H1 (cell line): Measurements from ENCODE around the gene INHBC. TPM values are rescaled to one million over a fixed set of nuclear protein-coding genes. Genes with fewer than 3 reads are reported as not detected.

Experiments
- BACH1 ChIP-seq: IDR thresholded peaks from 2 replicates; pipeline ENCODE4 v1.6.1; 2012; ENCODE audit warnings: low read length, improper control_type of control experiment
- BCL11A ChIP-seq, 2 experiments: IDR thresholded peaks; one replicate each; pipeline ENCODE4 v1.6.1; 2011; ENCODE audit warnings: low read depth in 2 of 2, low read length in 2 of 2, mild to moderate bottlenecking in 2 of 2
- CBX5 ChIP-seq: fragments of 300-800, 300-1000 bp; sonication (generic); IDR thresholded peaks from 2 replicates; pipeline ENCODE4 v1.7.1; 2016; ENCODE audit warnings: antibody characterized with exemption, low read length, low read depth
- CTBP2 ChIP-seq: IDR thresholded peaks from 2 replicates; pipeline ENCODE4 v1.7.0; 2011; ENCODE audit warnings: borderline replicate concordance, mild to moderate bottlenecking, moderate library complexity, mixed read lengths, low read length; ENCODE audit not compliant: insufficient read depth, insufficient read length
- GABPA ChIP-seq: IDR thresholded peaks from 2 replicates; pipeline ENCODE4 v1.6.1; 2011; ENCODE audit warnings: mild to moderate bottlenecking, low read length, moderate library complexity, borderline replicate concordance; ENCODE audit not compliant: insufficient read depth
- HDAC2 ChIP-seq, 2 experiments: fragments of 300-600 bp in 1 of 2; sonication (generic) in 1 of 2; IDR thresholded peaks; 2 replicates each; pipeline ENCODE4 v1.6.1; 2011 to 2012; ENCODE audit warnings: low read depth in 2 of 2, low read length in 2 of 2, mild to moderate bottlenecking in 2 of 2, moderate library complexity in 2 of 2, borderline replicate concordance in 1 of 2, inconsistent platforms in 1 of 2
- HDAC6 ChIP-seq: IDR thresholded peaks from one replicate; pipeline ENCODE4 v1.7.1; 2012; ENCODE audit warnings: low read depth, mild to moderate bottlenecking, inconsistent platforms, low read length, moderate library complexity
- JUND ChIP-seq: IDR thresholded peaks from 2 replicates; pipeline ENCODE4 v1.6.1; 2011; ENCODE audit warnings: mild to moderate bottlenecking, improper control_type of control experiment, low read length
- KDM1A ChIP-seq: fragments of 200-600, 300-600 bp; sonication (generic); IDR thresholded peaks from 2 replicates; pipeline ENCODE4 v1.7.1; 2016; ENCODE audit warnings: mild to moderate bottlenecking, low read length, borderline replicate concordance
- KDM4A ChIP-seq: IDR thresholded peaks from one replicate; pipeline ENCODE4 v1.7.1; 2012; ENCODE audit warnings: low read depth, mild to moderate bottlenecking, moderate library complexity, low read length, inconsistent platforms; ENCODE audit not compliant: severe bottlenecking
- KDM5A ChIP-seq: fragments of 200-600 bp; IDR thresholded peaks from 2 replicates; pipeline ENCODE4 v1.7.1; 2012; ENCODE audit warnings: mild to moderate bottlenecking, low read length, inconsistent platforms, mixed read lengths
- NANOG ChIP-seq: IDR thresholded peaks from 2 replicates; pipeline ENCODE4 v1.6.1; 2011; ENCODE audit warnings: low read length, low read depth, mild to moderate bottlenecking, inconsistent platforms; ENCODE audit not compliant: insufficient read depth, poor library complexity, severe bottlenecking
- PHF8 ChIP-seq: fragments of 200-600 bp; sonication (generic); conservative IDR thresholded peaks from 2 replicates; pipeline ENCODE4 v1.7.1; 2012; ENCODE audit warnings: low read depth, mild to moderate bottlenecking, inconsistent platforms, low read length, moderate library complexity
- POLR2A ChIP-seq, 2 experiments: IDR thresholded peaks; 1 replicate in 1 of 2; 2 replicates in 1 of 2; pipeline ENCODE4 v1.6.1; 2011; ENCODE audit warnings: low read depth in 2 of 2, low read length in 2 of 2, mild to moderate bottlenecking in 2 of 2; ENCODE audit errors: control extremely low read depth in 1 of 2
- RNF2 ChIP-seq: fragments of 200-900, 300-1000 bp; sonication (generic); IDR thresholded peaks from 2 replicates; pipeline ENCODE4 v1.7.1; 2016; ENCODE audit warnings: borderline replicate concordance, low read depth, mild to moderate bottlenecking, antibody characterized with exemption, low read length; ENCODE audit not compliant: poor library complexity, severe bottlenecking; ENCODE audit errors: missing control alignments
- SP1 ChIP-seq: IDR thresholded peaks from 2 replicates; pipeline ENCODE4 v1.6.1; 2011; ENCODE audit warnings: low read depth, low read length
- SRF ChIP-seq: IDR thresholded peaks from 2 replicates; pipeline ENCODE4 v1.6.1; 2011; ENCODE audit warnings: mild to moderate bottlenecking, low read depth, low read length, moderate library complexity
- TCF12 ChIP-seq: IDR thresholded peaks from 2 replicates; pipeline ENCODE4 v1.6.1; 2011; ENCODE audit warnings: low read depth, mild to moderate bottlenecking, low read length
- polyA plus RNA-seq, 7 experiments: library from polyadenylated mRNA; depleted of rRNA in 3 of 7; stranded (reverse) in 5 of 7; unstranded in 2 of 7; fragments of >200 nt in 5 of 7; fragments of 200-250 nt in 2 of 7; gene quantifications; 1 replicate in 5 of 7; 2 replicates in 1 of 7; 4 replicates in 1 of 7; pipeline versions ENCODE4 v1.2.1 to v1.2.3, GENCODE V29; 2011 to 2013; ENCODE audit warnings: missing spikeins in 2 of 7, mixed read lengths in 2 of 7
- total RNA-seq: library from RNA; stranded (reverse); fragmentation: NEBNext Ultra II Directional; extraction: Animal tissue kit (Norgen Biotek cat#: 25700); gene quantifications from 2 replicates; pipeline ENCODE4 v1.2.1, GENCODE V29; 2021

INHBC gene
- total and polyA plus RNA-seq, 2 of the 8 experiments (the other 6 are each of a cell fraction or from before 2014, with no cell fraction given) = 0.15 TPM; not detected in 1

DNA sequence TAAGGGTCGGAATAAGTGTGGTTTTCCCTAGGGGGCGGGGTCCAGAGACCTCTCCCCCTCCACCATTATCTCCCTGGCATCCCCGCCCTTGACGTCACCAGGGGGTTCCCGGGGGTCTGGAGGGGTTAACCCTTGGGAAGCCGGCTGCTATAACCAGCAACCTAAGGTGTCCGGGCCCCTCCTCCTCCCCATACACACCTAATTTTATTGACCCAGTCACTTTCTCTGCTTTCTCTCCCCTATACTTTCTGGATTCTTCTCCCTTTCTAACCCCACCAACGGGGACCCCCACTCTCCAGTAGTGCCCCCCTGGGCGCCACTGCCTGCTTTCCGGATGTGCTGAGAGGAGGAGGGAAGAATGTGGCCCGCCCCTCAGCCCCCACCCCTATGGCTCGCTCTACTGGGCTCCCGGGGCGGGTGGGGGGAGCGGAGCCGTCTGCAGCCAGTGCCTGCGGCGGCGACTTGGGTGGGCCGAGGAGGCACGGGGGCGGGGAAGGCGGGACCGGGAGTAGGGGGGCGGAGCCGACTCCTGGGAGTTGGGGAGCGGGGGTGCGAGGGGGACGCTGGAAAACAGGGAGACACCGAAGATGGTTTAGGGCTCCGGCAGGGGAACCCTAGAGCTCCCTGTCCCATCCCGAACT, 26.8 kb downstream of the INHBC start (continued):
- TF ChIP-seq GABPA = no peak
- TF ChIP-seq NANOG = no peak
- no peak for TF ChIP-seq HDAC2 (IDR thresholded peaks at IDR 0.05; ENCODE audit: borderline replicate concordance in 1 of 2, low read depth in 2 of 2, low read length in 2 of 2)
- TF ChIP-seq CTBP2 = peak; percentile 41
- no peak for TF ChIP-seq BCL11A (IDR thresholded peaks at IDR 0.05; ENCODE audit: low read depth in 2 of 2, low read length in 2 of 2)
- TF ChIP-seq TCF12 = 0 out of 2 replicates have a peak, but pooled peaks have one; percentile 3
- no peak for TF ChIP-seq SRF
- TF ChIP-seq SP1 = no peak
- TF ChIP-seq KDM1A = no peak; the same call in 1 of the 2 replicates
- TF ChIP-seq JUND = 0 out of 2 replicates have a peak, but pooled peaks have one; percentile 42
- peak in 1 of 2 experiments; percentile 8; a peak in 1 of 3 replicates for TF ChIP-seq POLR2A (IDR thresholded peaks at IDR 0.05; ENCODE audit: control extremely low read depth in 1 of 2, low read depth in 2 of 2, low read length in 2 of 2)
- no peak for TF ChIP-seq HDAC6
- TF ChIP-seq RNF2 = no peak
- 0 out of 2 replicates have a peak, but pooled peaks have one; percentile 7 for TF ChIP-seq PHF8
- no peak for TF ChIP-seq KDM5A
- TF ChIP-seq CBX5 = no peak
- TF ChIP-seq KDM4A = no peak
- TF ChIP-seq BACH1 = no peak
